ENCODE data around the gene COPZ1. TPM values are rescaled to one million over a fixed set of nuclear protein-coding genes. Genes with fewer than 3 reads are reported as not detected.

The COPZ1 gene
- total and polyA plus RNA-seq, 9 of the 15 experiments (the other 6 are each of a cell fraction or from before 2014, with no cell fraction given) = 137 to 487 (median 233) TPM

GRCh38 chr12:54358191-54358944, 33.4 kb downstream of the COPZ1 start (continued):
- TF ChIP-seq CUX1 (CRISPR knock-in tag; IDR thresholded peaks at IDR 0.05) (0 out of 2 replicates have a peak, but pooled peaks have one; percentile 64), BRF2 (IDR thresholded peaks at IDR 0.05; ENCODE audit: borderline replicate concordance, insufficient read depth, insufficient read length) (no peak), PHF8 (IDR thresholded peaks at IDR 0.05; ENCODE audit: borderline replicate concordance, low read length) (peak; percentile 16; the same call in 1 of the 2 replicates), NCOA4 (IDR thresholded peaks at IDR 0.05; ENCODE audit: partially characterized antibody) (no peak), ZBED1 (IDR thresholded peaks at IDR 0.05) (no peak), NKRF (IDR thresholded peaks at IDR 0.05; ENCODE audit: borderline replicate concordance) (peak; percentile 78; the same call in 1 of the 2 replicates), TRIM25 (IDR thresholded peaks at IDR 0.05; ENCODE audit: borderline replicate concordance) (peak; percentile 94), NBN (IDR thresholded peaks at IDR 0.05; ENCODE audit: low read depth) (peak; percentile 66; the same call in 1 of the 2 replicates), SMARCE1 (IDR thresholded peaks at IDR 0.05) (peak; percentile 67; the same call in 1 of the 2 replicates), EP300 (IDR thresholded peaks at IDR 0.05; ENCODE audit: low read length) (peak; percentile 40; the same call in 1 of the 2 replicates), SMARCA4 (IDR thresholded peaks at IDR 0.05) (peak; percentile 77), TAF7 (tag; IDR thresholded peaks at IDR 0.05) (peak; percentile 41; the same call in 1 of the 2 replicates), SNRNP70 (optimal IDR thresholded peaks at IDR 0.05; ENCODE audit: low read depth, low read length) (no peak), RNF2 (IDR thresholded peaks at IDR 0.05) (no peak)
- TF ChIP-seq, protein P1, sequence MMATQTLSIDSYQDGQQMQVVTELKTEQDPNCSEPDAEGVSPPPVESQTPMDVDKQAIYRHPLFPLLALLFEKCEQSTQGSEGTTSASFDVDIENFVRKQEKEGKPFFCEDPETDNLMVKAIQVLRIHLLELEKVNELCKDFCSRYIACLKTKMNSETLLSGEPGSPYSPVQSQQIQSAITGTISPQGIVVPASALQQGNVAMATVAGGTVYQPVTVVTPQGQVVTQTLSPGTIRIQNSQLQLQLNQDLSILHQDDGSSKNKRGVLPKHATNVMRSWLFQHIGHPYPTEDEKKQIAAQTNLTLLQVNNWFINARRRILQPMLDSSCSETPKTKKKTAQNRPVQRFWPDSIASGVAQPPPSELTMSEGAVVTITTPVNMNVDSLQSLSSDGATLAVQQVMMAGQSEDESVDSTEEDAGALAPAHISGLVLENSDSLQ (IDR thresholded peaks at IDR 0.05) = peak; percentile 56
